ENCODE measurements around the gene CTNNA3. TPM values are rescaled to one million over a fixed set of nuclear protein-coding genes. Genes with fewer than 3 reads are reported as not detected.

The CTNNA3 gene
- total RNA-seq, 1 experiment from 2014 or later = 0.20 TPM

- H3K4me1 Mint-ChIP-seq (ENCODE audit: low read depth, unreplicated experiment) = no peaks in the 10 kb centered on the region
- H3K36me3 Mint-ChIP-seq (ENCODE audit: insufficient read depth, unreplicated experiment) = no peaks in the 10 kb centered on the region
- CTCF ChIA-PET = no interaction called here
- peaks cover 9% of the 10 kb centered on the region for H3K27me3 Mint-ChIP-seq (ENCODE audit: insufficient read depth, unreplicated experiment)
- no peaks in the 10 kb centered on the region for H3K9me3 Mint-ChIP-seq (ENCODE audit: unreplicated experiment)
- POLR2A ChIA-PET = no interaction called here
- H3K4me3 Mint-ChIP-seq (ENCODE audit: unreplicated experiment) = no peak overlapping the region
- no peaks in the 10 kb centered on the region for H3K36me3 ChIP-seq (ENCODE audit: control insufficient read depth, insufficient read depth, low read length)
- no peak overlapping the region for H3K27ac Mint-ChIP-seq (ENCODE audit: unreplicated experiment)
- H3K27me3 ChIP-seq (replicated peaks; ENCODE audit: control insufficient read depth, insufficient read depth, low read length) = no peaks in the 10 kb centered on the region
- intact Hi-C loops (cut with micrococcal nuclease; ENCODE audit: unreplicated experiment) = no loop called here
- no peak overlapping the region for H3K4me3 ChIP-seq (ENCODE audit: low read depth, low read length)
- H3K4me1 ChIP-seq = no peaks in the 10 kb centered on the region
- TF ChIP-seq CTCF (IDR thresholded peaks at IDR 0.05; ENCODE audit: insufficient read depth in 1 of 2, low read depth in 1 of 2, low read length in 1 of 2, severe bottlenecking in 1 of 2, unreplicated experiment in 1 of 2) = no peak
- no TSS peak for BruUV-seq (replicated peaks)
- no peaks in the 10 kb centered on the region for H3K9me3 ChIP-seq
- DNase-seq = no peak
Observed at GRCh38 chr10:66102756-66103155, 1593.2 kb downstream of the CTNNA3 start.

GRCh38 chr10:66098595-66099480 is 1597.2 kb downstream of the CTNNA3 start:
- no peak overlapping the region for H3K27ac Mint-ChIP-seq (ENCODE audit: unreplicated experiment)
- Histone ChIP-seq H3K27me3 (replicated peaks; ENCODE audit: control insufficient read depth, insufficient read depth, low read length) (no peaks in the 10 kb centered on the region), H3K9me3 (no peaks in the 10 kb centered on the region; the same call in 1 of the 2 replicates), H3K36me3 (ENCODE audit: control insufficient read depth, insufficient read depth, low read length) (no peaks in the 10 kb centered on the region), H3K4me3 (ENCODE audit: low read depth, low read length) (no peak overlapping the region), H3K4me1 (no peaks in the 10 kb centered on the region)
- DNase-seq = no peak
- no peaks in the 10 kb centered on the region for H3K9me3 Mint-ChIP-seq (ENCODE audit: unreplicated experiment)
- BruUV-seq (replicated peaks) = no TSS peak
- no peak for TF ChIP-seq CTCF (IDR thresholded peaks at IDR 0.05; ENCODE audit: insufficient read depth in 1 of 2, low read depth in 1 of 2, low read length in 1 of 2, severe bottlenecking in 1 of 2, unreplicated experiment in 1 of 2)
- H3K27me3 Mint-ChIP-seq (ENCODE audit: insufficient read depth, unreplicated experiment) = peaks cover 19% of the 10 kb centered on the region
- no peaks in the 10 kb centered on the region for H3K36me3 Mint-ChIP-seq (ENCODE audit: insufficient read depth, unreplicated experiment)
- ChIA-PET CTCF (no interaction called here), POLR2A (no interaction called here)
- intact Hi-C loops (cut with micrococcal nuclease; ENCODE audit: unreplicated experiment) = no loop called here
- no peaks in the 10 kb centered on the region for H3K4me1 Mint-ChIP-seq (ENCODE audit: low read depth, unreplicated experiment)
- H3K4me3 Mint-ChIP-seq (ENCODE audit: unreplicated experiment) = no peak overlapping the region

- no peaks in the 10 kb centered on the region for H3K27me3 ChIP-seq (replicated peaks; ENCODE audit: control insufficient read depth, insufficient read depth, low read length)
- no peaks in the 10 kb centered on the region for H3K9me3 Mint-ChIP-seq (ENCODE audit: unreplicated experiment)
- DNase-seq = no peak
- H3K36me3 ChIP-seq (ENCODE audit: control insufficient read depth, insufficient read depth, low read length) = no peaks in the 10 kb centered on the region
- no peak overlapping the region for H3K4me3 ChIP-seq (ENCODE audit: low read depth, low read length)
- no peaks in the 10 kb centered on the region; the same call in 1 of the 2 replicates for H3K9me3 ChIP-seq
- no peak for TF ChIP-seq CTCF (IDR thresholded peaks at IDR 0.05; ENCODE audit: insufficient read depth in 1 of 2, low read depth in 1 of 2, low read length in 1 of 2, severe bottlenecking in 1 of 2, unreplicated experiment in 1 of 2)
- ChIA-PET CTCF (no interaction called here), POLR2A (no interaction called here)
- no peaks in the 10 kb centered on the region for H3K4me1 ChIP-seq
- H3K27me3 Mint-ChIP-seq (ENCODE audit: insufficient read depth, unreplicated experiment) = peaks cover 23% of the 10 kb centered on the region
- no peak overlapping the region for H3K27ac Mint-ChIP-seq (ENCODE audit: unreplicated experiment)
- intact Hi-C loops (cut with micrococcal nuclease; ENCODE audit: unreplicated experiment) = no loop called here
- BruUV-seq (replicated peaks) = no TSS peak
- no peak overlapping the region for H3K4me3 Mint-ChIP-seq (ENCODE audit: unreplicated experiment)
- H3K4me1 Mint-ChIP-seq (ENCODE audit: low read depth, unreplicated experiment) = no peaks in the 10 kb centered on the region
- no peaks in the 10 kb centered on the region for H3K36me3 Mint-ChIP-seq (ENCODE audit: insufficient read depth, unreplicated experiment)
Observed at GRCh38 chr10:66095610-66096009, 1600.4 kb downstream of the CTNNA3 start.

Data from Caco-2 (cell line).